Liver (tissue), 9 donors: ENCODE measurements around the gene PHF19. TPM values are rescaled to one million over a fixed set of nuclear protein-coding genes. Genes with fewer than 3 reads are reported as not detected.
A peak's percentile ranks its signal among the peaks of the same experiment; 100 is the strongest.

Source experiments
- DNase-seq: peaks from one replicate; pipeline ENCODE4 v3.0.0-alpha.2; 2017; ENCODE audit warnings: low spot score
- H3K27ac ChIP-seq, 2 donors: one replicate each; pipeline ENCODE4 v1.7.0; 2013; ENCODE audit warnings: inconsistent platforms in 2 of 2, low read length in 2 of 2, control low read depth in 1 of 2, low read depth in 1 of 2, mild to moderate bottlenecking in 1 of 2
- H3K27me3 ChIP-seq, 4 donors: one replicate each; pipeline versions ENCODE4 v1.6.1 to v1.7.0; 2013; ENCODE audit warnings: low read length in 3 of 4, inconsistent platforms in 1 of 4, mild to moderate bottlenecking in 1 of 4, moderate library complexity in 1 of 4; ENCODE audit not compliant: control insufficient read depth in 4 of 4, insufficient read depth in 4 of 4
- H3K36me3 ChIP-seq, 4 donors: one replicate each; pipeline versions ENCODE4 v1.6.1 to v1.7.0; 2013; ENCODE audit warnings: low read length in 3 of 4, mild to moderate bottlenecking in 3 of 4, low read depth in 1 of 4, moderate library complexity in 1 of 4; ENCODE audit not compliant: control insufficient read depth in 4 of 4, insufficient read depth in 3 of 4
- H3K4me1 ChIP-seq, 4 donors: one replicate each; pipeline versions ENCODE4 v1.6.1 to v1.7.0; 2013; ENCODE audit warnings: low read length in 3 of 4, mild to moderate bottlenecking in 3 of 4, moderate library complexity in 1 of 4; ENCODE audit not compliant: control insufficient read depth in 4 of 4, insufficient read depth in 4 of 4
- H3K4me3 ChIP-seq, 3 donors: one replicate each; pipeline versions ENCODE4 v1.6.1 to v1.7.0; 2013; ENCODE audit warnings: low read length in 3 of 3, control low read depth in 1 of 3, low read depth in 1 of 3, mild to moderate bottlenecking in 1 of 3
- H3K9ac ChIP-seq, 2 donors: one replicate each; pipeline ENCODE4 v1.7.0; 2013; ENCODE audit warnings: low read length in 2 of 2, mild to moderate bottlenecking in 2 of 2, moderate library complexity in 2 of 2, control low read depth in 1 of 2, low read depth in 1 of 2
- H3K9me3 ChIP-seq, 4 donors: one replicate each; pipeline versions ENCODE4 v1.6.1 to v1.7.0; 2013; ENCODE audit warnings: low read length in 3 of 4; ENCODE audit not compliant: control insufficient read depth in 4 of 4
- EGR1 ChIP-seq, 2 donors: IDR thresholded peaks; 2 replicates each; pipeline ENCODE4 v1.6.1; 2016 to 2018; ENCODE audit warnings: antibody characterized with exemption in 2 of 2, low read depth in 2 of 2
- FOXA1 ChIP-seq: IDR thresholded peaks from 2 replicates; pipeline ENCODE4 v1.6.1; 2016; ENCODE audit warnings: antibody characterized with exemption
- FOXA2 ChIP-seq: IDR thresholded peaks from 2 replicates; pipeline ENCODE4 v1.6.1; 2016; ENCODE audit warnings: antibody characterized with exemption
- GABPA ChIP-seq, 2 donors: IDR thresholded peaks in 1 of 2; conservative IDR thresholded peaks in 1 of 2; 2 replicates each; pipeline ENCODE4 v1.6.1; 2016; ENCODE audit warnings: antibody characterized with exemption in 2 of 2, mild to moderate bottlenecking in 1 of 2, moderate library complexity in 1 of 2
- HNF4G ChIP-seq: IDR thresholded peaks from 2 replicates; pipeline ENCODE4 v1.6.1; 2016; ENCODE audit warnings: antibody characterized with exemption
- NR2F2 ChIP-seq: IDR thresholded peaks from 2 replicates; pipeline ENCODE4 v1.6.1; 2016; ENCODE audit warnings: antibody characterized with exemption
- RAD21 ChIP-seq, 2 donors: IDR thresholded peaks; 2 replicates each; pipeline ENCODE4 v1.6.1; 2016; ENCODE audit warnings: antibody characterized with exemption in 2 of 2, mild to moderate bottlenecking in 2 of 2
- RXRA ChIP-seq, 2 donors: IDR thresholded peaks; 2 replicates each; pipeline ENCODE4 v1.6.1; 2017 to 2018; ENCODE audit warnings: antibody characterized with exemption in 2 of 2, mild to moderate bottlenecking in 1 of 2
- SP1 ChIP-seq: IDR thresholded peaks from 2 replicates; pipeline ENCODE4 v1.6.1; 2018; ENCODE audit warnings: antibody characterized with exemption, mild to moderate bottlenecking
- TAF1 ChIP-seq: conservative IDR thresholded peaks from 2 replicates; pipeline ENCODE4 v1.6.1; 2016; ENCODE audit warnings: antibody characterized with exemption, mild to moderate bottlenecking
- YY1 ChIP-seq: IDR thresholded peaks from 2 replicates; pipeline ENCODE4 v1.6.1; 2016; ENCODE audit warnings: antibody characterized with exemption, mild to moderate bottlenecking
- WGBS: extraction: QIAGEN DNeasy Blood & Tissue Kit; methylation state at CpG from one replicate; pipeline ENCODE4 v1.1.7; 2013; 5-methylcytosine and 5-hydroxymethylcytosine counted together
- polyA plus RNA-seq, 2 donors: library from polyadenylated mRNA; stranded (reverse) in 1 of 2; unstranded in 1 of 2; fragments of 200-250 nt in 1 of 2; fragments of >200 nt in 1 of 2; fragmentation: Nextera tagmentation in 1 of 2; extraction: Ambion mirVana in 1 of 2; gene quantifications; one replicate each; pipeline versions ENCODE4 v1.2.1 to v1.2.3, GENCODE V29; 2013 to 2015
- total RNA-seq, 2 donors: library from RNA; depleted of rRNA; stranded (reverse); fragments of >200 nt; gene quantifications; one replicate each; pipeline ENCODE4 v1.2.3, GENCODE V29; 2014
- TF ChIP-seq, protein P1 (sequence below): IDR thresholded peaks from 2 replicates; pipeline ENCODE4 v1.6.1; 2016; ENCODE audit warnings: antibody characterized with exemption, mild to moderate bottlenecking
- TF ChIP-seq, protein P2 (sequence below): IDR thresholded peaks from 2 replicates; pipeline ENCODE4 v1.6.1; 2016; ENCODE audit warnings: antibody characterized with exemption
- TF ChIP-seq, protein P3 (sequence below): fragments of 150-350 bp; IDR thresholded peaks from 2 replicates; pipeline ENCODE4 v1.5.1; 2017; ENCODE audit warnings: improper control_type of control experiment, low read depth, low read length; ENCODE audit not compliant: missing input control
- TF ChIP-seq, protein P4 (sequence below): IDR thresholded peaks from 2 replicates; pipeline ENCODE4 v1.6.1; 2016; ENCODE audit warnings: antibody characterized with exemption
- donor health status: healthy.
- donor health status: healthy.
- donor health status: healthy.
- donor health status: healthy.
- donor health status: healthy.

The PHF19 gene
- total RNA-seq (10 to 100 TPM in 1 of 2 donors, 1 to 10 TPM in 1; 2.8 to 16.0 TPM), polyA plus RNA-seq (1 to 10 TPM; 1.9 to 4.3 TPM)

- no peaks in the 10 kb centered on the region for H3K9me3 ChIP-seq
- no peaks in the 10 kb centered on the region for H3K27me3 ChIP-seq
- no peaks in the 10 kb centered on the region for H3K36me3 ChIP-seq
- peaks cover 2 to 10% (median 8%) of the 10 kb centered on the region in 4 donors for H3K4me1 ChIP-seq
- peak within 1 kb of the TSS in 1 of 2 donors; percentile 22 for H3K9ac ChIP-seq
- peak within 1 kb of the TSS; percentile 76 to 80 (median 77) for H3K4me3 ChIP-seq
- H3K27ac ChIP-seq, result peak within 1 kb of the TSS; percentile 76 to 81
- WGBS, result under 1% methylated on average over 45 of the region's 45 CpGs
- TF ChIP-seq RAD21 (IDR thresholded peaks at IDR 0.05), result no peak
- no peak for TF ChIP-seq FOXA2
- no peak for TF ChIP-seq HNF4G
- no peak for TF ChIP-seq GABPA (IDR thresholded peaks at IDR 0.05 in 1 of 2, conservative IDR thresholded peaks at IDR 0.05 in 1 of 2)
- TF ChIP-seq TAF1, result no peak
- TF ChIP-seq, protein P1, sequence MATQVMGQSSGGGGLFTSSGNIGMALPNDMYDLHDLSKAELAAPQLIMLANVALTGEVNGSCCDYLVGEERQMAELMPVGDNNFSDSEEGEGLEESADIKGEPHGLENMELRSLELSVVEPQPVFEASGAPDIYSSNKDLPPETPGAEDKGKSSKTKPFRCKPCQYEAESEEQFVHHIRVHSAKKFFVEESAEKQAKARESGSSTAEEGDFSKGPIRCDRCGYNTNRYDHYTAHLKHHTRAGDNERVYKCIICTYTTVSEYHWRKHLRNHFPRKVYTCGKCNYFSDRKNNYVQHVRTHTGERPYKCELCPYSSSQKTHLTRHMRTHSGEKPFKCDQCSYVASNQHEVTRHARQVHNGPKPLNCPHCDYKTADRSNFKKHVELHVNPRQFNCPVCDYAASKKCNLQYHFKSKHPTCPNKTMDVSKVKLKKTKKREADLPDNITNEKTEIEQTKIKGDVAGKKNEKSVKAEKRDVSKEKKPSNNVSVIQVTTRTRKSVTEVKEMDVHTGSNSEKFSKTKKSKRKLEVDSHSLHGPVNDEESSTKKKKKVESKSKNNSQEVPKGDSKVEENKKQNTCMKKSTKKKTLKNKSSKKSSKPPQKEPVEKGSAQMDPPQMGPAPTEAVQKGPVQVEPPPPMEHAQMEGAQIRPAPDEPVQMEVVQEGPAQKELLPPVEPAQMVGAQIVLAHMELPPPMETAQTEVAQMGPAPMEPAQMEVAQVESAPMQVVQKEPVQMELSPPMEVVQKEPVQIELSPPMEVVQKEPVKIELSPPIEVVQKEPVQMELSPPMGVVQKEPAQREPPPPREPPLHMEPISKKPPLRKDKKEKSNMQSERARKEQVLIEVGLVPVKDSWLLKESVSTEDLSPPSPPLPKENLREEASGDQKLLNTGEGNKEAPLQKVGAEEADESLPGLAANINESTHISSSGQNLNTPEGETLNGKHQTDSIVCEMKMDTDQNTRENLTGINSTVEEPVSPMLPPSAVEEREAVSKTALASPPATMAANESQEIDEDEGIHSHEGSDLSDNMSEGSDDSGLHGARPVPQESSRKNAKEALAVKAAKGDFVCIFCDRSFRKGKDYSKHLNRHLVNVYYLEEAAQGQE, result no peak
- TF ChIP-seq, protein P2, sequence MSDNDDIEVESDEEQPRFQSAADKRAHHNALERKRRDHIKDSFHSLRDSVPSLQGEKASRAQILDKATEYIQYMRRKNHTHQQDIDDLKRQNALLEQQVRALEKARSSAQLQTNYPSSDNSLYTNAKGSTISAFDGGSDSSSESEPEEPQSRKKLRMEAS, result no peak
- TF ChIP-seq RXRA (IDR thresholded peaks at IDR 0.05), result no peak
- TF ChIP-seq YY1, result no peak
- no peak for TF ChIP-seq EGR1 (IDR thresholded peaks at IDR 0.05; ENCODE audit: low read depth in 2 of 2)
- TF ChIP-seq, protein P3, sequence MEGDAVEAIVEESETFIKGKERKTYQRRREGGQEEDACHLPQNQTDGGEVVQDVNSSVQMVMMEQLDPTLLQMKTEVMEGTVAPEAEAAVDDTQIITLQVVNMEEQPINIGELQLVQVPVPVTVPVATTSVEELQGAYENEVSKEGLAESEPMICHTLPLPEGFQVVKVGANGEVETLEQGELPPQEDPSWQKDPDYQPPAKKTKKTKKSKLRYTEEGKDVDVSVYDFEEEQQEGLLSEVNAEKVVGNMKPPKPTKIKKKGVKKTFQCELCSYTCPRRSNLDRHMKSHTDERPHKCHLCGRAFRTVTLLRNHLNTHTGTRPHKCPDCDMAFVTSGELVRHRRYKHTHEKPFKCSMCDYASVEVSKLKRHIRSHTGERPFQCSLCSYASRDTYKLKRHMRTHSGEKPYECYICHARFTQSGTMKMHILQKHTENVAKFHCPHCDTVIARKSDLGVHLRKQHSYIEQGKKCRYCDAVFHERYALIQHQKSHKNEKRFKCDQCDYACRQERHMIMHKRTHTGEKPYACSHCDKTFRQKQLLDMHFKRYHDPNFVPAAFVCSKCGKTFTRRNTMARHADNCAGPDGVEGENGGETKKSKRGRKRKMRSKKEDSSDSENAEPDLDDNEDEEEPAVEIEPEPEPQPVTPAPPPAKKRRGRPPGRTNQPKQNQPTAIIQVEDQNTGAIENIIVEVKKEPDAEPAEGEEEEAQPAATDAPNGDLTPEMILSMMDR, result no peak
- TF ChIP-seq FOXA1, result no peak
- no peak for TF ChIP-seq SP1
- TF ChIP-seq NR2F2, result no peak
- peak; percentile 50 for DNase-seq
Observed at GRCh38 chr9:120876842-120877240, at the start of gene PHF19. PHF19 (minus strand) TSS chr9:120877188; CDS start chr9:120874741, 2,447 bp downstream.

- no peak for DNase-seq
- no peaks in the 10 kb centered on the region for H3K9me3 ChIP-seq
- no peak within 1 kb of the TSS for H3K4me3 ChIP-seq
- H3K27me3 ChIP-seq, result no peaks in the 10 kb centered on the region
- WGBS, result 80% methylated on average over 6 of the region's 6 CpGs
- no peaks in the 10 kb centered on the region for H3K36me3 ChIP-seq
- peaks cover 0 to 10% (median 4%) of the 10 kb centered on the region in 4 donors for H3K4me1 ChIP-seq
- H3K27ac ChIP-seq, result peak within 1 kb of the TSS; percentile 60 to 61
- TF ChIP-seq, protein P4, sequence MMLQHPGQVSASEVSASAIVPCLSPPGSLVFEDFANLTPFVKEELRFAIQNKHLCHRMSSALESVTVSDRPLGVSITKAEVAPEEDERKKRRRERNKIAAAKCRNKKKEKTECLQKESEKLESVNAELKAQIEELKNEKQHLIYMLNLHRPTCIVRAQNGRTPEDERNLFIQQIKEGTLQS, result no peak
- no peak for TF ChIP-seq FOXA2
- peak within 1 kb of the TSS in 1 of 2 donors; percentile 38 for H3K9ac ChIP-seq
Observed at GRCh38 chr9:120926397-120926928, 49.5 kb upstream of the PHF19 start, which contains the start of gene TRAF1. TRAF1 (minus strand) TSS chr9:120926796; CDS start chr9:120926075, 721 bp downstream.
